Activated CD8-positive, alpha-beta T cell treated with anti-CD3 and anti-CD28 coated beads, Interleukin-2, amount 10 ng/mL, durations not matched to agents 7 days and 5 days (primary cell): ENCODE results near the gene RFX1. TPM values are rescaled to one million over a fixed set of nuclear protein-coding genes. Genes with fewer than 3 reads are reported as not detected.
"Not testable (repeated sequence)": the region's sequence is repeated elsewhere in the genome, so short reads cannot be mapped to it uniquely, and the experiment has no call there.

Experiments
- ATAC-seq: fragments of 150-1000 bp; cut with Tn5 transposase; one replicate; pipeline ENCODE4 v1.10.0; 2021; ENCODE audit warnings: moderate library complexity
- CTCF ChIA-PET: fragments of 350-600 bp; sonication (Branson Sonifier 250); formaldehyde crosslinking; loops from one replicate; lab custom pipeline; 2021; ENCODE audit warnings: antibody characterized with exemption; lab: Charles Lee
- POLR2A ChIA-PET: fragments of 350-600 bp; sonication (Branson Sonifier 250); formaldehyde crosslinking; loops from one replicate; lab custom pipeline; 2021; ENCODE audit warnings: antibody characterized with exemption; lab: Charles Lee
- DNase-seq: peaks from one replicate; pipeline ENCODE4 v3.0.0-alpha.2; 2020
- H3K27ac Mint-ChIP-seq: one replicate; pipeline ENCODE4 v1.8.0; 2021; ENCODE audit warnings: mild to moderate bottlenecking, mixed read lengths
- H3K27me3 Mint-ChIP-seq: one replicate; pipeline ENCODE4 v1.8.0; 2021; ENCODE audit warnings: low read depth, mixed read lengths
- H3K36me3 Mint-ChIP-seq: one replicate; pipeline ENCODE4 v1.8.0; 2021; ENCODE audit warnings: low read depth, mixed read lengths
- H3K4me1 Mint-ChIP-seq: one replicate; pipeline ENCODE4 v1.8.0; 2021; ENCODE audit warnings: low read depth, mixed read lengths
- H3K4me3 Mint-ChIP-seq: one replicate; pipeline ENCODE4 v1.8.0; 2021; ENCODE audit warnings: mild to moderate bottlenecking, mixed read lengths
- H3K9me3 Mint-ChIP-seq: one replicate; pipeline ENCODE4 v1.8.0; 2022; ENCODE audit warnings: mixed read lengths; ENCODE audit not compliant: insufficient read depth
- total RNA-seq, 2 experiments: library from RNA; stranded (reverse); gene quantifications; one replicate each; pipeline ENCODE4 v1.2.3, GENCODE V29; 2021

The RFX1 gene
- total RNA-seq, 2 experiments from 2014 or later, result 15.9 to 17.7 TPM

DNA sequence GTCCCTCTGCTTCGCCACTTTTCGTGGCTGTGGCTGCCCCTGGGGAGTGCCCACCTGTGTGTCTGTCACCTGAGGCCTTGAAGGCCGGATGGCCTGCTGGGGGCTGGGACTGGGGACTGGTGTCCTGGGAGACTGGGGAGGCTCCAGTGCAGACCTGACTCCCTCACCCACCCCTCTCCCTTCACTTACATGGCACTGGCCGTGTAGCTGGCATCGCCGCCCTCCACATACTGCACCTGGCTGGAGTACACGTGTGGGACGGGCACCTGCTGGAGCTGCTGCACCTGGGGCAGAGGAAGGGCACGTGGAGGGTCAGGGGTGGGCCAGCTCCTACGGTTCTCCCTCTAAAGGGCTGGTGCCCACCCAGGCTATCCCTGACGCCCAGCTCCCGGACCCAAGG, 28.3 kb downstream of the RFX1 start:
- no peaks in the 10 kb centered on the region for H3K9me3 Mint-ChIP-seq
- ATAC-seq (no peak), DNase-seq (no peak)
- no peak overlapping the region for H3K4me3 Mint-ChIP-seq
- H3K36me3 Mint-ChIP-seq, result peaks cover 31% of the 10 kb centered on the region
- H3K4me1 Mint-ChIP-seq, result peaks cover 51% of the 10 kb centered on the region
- H3K27ac Mint-ChIP-seq, result peak overlapping the region; percentile 55
- H3K27me3 Mint-ChIP-seq, result no peaks in the 10 kb centered on the region
- ChIA-PET POLR2A (interaction anchor here (0.8 to 1.6 kb wide), 2 partner anchors 29 to 54 kb away, joined by 3 to 5 read pairs; partner anchors contain the start of gene IL27RA), CTCF (interaction anchor here (0.9 to 1.0 kb wide), 3 partner anchors 54 to 94 kb away, joined by 3 to 4 read pairs (median 3); partner anchors contain the start of gene IL27RA)

DNA sequence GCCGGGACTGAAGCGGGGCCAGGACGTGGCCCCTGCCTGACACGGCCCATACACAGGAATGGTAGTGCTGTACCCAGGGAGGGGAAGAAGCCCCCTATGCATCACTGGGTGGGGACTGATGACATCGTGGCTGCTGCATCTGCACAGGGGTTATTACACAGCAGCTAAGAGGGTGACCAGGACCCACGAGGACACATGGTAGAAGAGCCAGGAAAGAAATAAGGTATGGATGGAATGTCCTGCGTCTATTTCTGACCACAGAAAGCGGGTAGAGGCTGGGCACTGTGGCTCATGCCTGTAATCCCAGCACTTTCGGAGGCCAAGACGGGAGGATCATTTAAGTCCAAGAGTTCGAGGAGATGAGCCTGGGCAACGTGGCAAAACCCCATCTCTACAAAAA, 29.7 kb downstream of the RFX1 start:
- ATAC-seq (no peak), DNase-seq (no peak)
- H3K4me3 Mint-ChIP-seq, result no peak overlapping the region
- CTCF ChIA-PET, result no interaction called here
- peaks cover 26% of the 10 kb centered on the region for H3K36me3 Mint-ChIP-seq
- no peaks in the 10 kb centered on the region for H3K9me3 Mint-ChIP-seq
- POLR2A ChIA-PET, result interaction anchor here (1.0 kb wide), 1 partner anchor 9 kb away, joined by 6 read pairs; no protein-coding TSS in a partner anchor
- peaks cover 37% of the 10 kb centered on the region for H3K4me1 Mint-ChIP-seq
- H3K27me3 Mint-ChIP-seq, result no peaks in the 10 kb centered on the region
- no peak overlapping the region for H3K27ac Mint-ChIP-seq

DNA sequence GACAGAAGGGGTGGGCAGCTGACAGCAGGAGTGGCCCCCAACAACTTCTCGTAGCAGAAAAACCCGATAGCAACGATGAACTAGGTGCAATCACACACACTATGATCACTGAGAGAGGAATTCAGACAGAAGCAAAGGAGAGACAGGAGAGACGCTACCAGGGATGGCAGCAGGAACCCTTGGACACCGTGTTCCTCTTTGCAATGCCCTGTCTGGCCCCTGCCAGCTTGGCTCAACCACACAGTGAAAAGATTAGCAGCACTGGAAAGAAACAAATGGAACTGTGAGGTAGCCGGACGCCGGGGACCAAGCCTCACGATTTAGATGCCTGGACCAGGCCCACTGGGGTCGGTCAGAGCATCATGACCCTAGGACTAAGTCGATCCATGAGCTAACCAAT, 30.2 kb downstream of the RFX1 start:
- POLR2A ChIA-PET, result interaction anchor here (0.9 to 1.0 kb wide), 2 partner anchors 10 to 29 kb away, joined by 4 to 6 read pairs; no protein-coding TSS in a partner anchor
- CTCF ChIA-PET, result no interaction called here
- no peaks in the 10 kb centered on the region for H3K9me3 Mint-ChIP-seq
- no peak overlapping the region for H3K27ac Mint-ChIP-seq
- peaks cover 23% of the 10 kb centered on the region for H3K36me3 Mint-ChIP-seq
- no peaks in the 10 kb centered on the region for H3K27me3 Mint-ChIP-seq
- peaks cover 31% of the 10 kb centered on the region for H3K4me1 Mint-ChIP-seq
- H3K4me3 Mint-ChIP-seq, result no peak overlapping the region
- ATAC-seq (no peak), DNase-seq (no peak)

DNA sequence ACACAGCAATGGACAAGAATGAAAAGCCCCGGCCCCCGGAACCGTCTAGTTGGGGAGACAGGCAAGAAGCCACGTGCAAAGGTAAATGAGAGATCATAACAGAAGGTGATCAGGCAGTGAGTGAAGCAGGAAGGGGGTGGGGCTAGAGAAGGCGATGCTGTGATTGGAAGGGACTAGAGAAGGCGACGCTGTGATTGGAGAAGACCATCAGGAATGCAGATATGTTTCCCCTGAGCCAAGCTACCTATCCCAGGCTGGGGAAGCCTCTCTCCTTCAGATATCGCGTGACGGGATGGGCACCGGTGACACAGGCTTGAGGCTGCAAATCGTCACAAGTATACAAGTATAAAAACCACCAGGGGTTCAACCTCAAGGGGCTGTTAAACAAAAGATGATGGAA, 32.0 kb downstream of the RFX1 start:
- Mint-ChIP-seq H3K4me1 (peaks cover 16% of the 10 kb centered on the region), H3K9me3 (no peaks in the 10 kb centered on the region), H3K27me3 (no peaks in the 10 kb centered on the region), H3K36me3 (peaks cover 28% of the 10 kb centered on the region), H3K27ac (peak overlapping the region; percentile 60), H3K4me3 (no peak overlapping the region)
- ChIA-PET POLR2A (interaction anchor here (0.9 kb wide), 1 partner anchor 21 kb away, joined by 3 read pairs; no protein-coding TSS in a partner anchor), CTCF (no interaction called here)
- ATAC-seq (peak; percentile 70), DNase-seq (peak; percentile 58)

DNA sequence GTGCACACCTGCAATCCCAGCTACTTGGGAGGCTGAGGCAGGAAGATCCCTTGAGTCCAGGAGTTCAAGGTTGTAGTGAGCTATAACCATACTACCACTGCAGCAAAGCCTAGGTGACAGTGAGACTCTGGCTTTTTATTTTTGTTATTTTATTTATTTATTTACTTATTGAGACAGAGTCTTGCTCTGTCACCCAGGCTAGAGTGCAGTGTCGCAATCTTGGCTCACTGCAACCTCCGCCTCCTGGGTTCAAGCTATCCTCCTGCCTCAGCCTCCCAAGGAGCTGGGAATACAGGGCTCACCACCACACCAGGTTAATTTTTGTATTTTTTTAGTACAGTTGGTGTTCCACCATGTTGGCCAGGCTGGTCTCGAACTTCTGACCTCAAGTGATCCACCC, 32.6 kb downstream of the RFX1 start:
- H3K27me3 Mint-ChIP-seq, H3K4me3 Mint-ChIP-seq, CTCF ChIA-PET, H3K9me3 Mint-ChIP-seq, ATAC-seq, H3K27ac Mint-ChIP-seq, DNase-seq: not testable (repeated sequence)
- POLR2A ChIA-PET, result interaction anchor here (0.8 to 1.2 kb wide), 3 partner anchors 20 to 62 kb away, joined by 3 to 4 read pairs (median 4); partner anchors contain the start of gene DCAF15
- Mint-ChIP-seq H3K4me1 (peaks cover 16% of the 10 kb centered on the region), H3K36me3 (peaks cover 30% of the 10 kb centered on the region)

DNA sequence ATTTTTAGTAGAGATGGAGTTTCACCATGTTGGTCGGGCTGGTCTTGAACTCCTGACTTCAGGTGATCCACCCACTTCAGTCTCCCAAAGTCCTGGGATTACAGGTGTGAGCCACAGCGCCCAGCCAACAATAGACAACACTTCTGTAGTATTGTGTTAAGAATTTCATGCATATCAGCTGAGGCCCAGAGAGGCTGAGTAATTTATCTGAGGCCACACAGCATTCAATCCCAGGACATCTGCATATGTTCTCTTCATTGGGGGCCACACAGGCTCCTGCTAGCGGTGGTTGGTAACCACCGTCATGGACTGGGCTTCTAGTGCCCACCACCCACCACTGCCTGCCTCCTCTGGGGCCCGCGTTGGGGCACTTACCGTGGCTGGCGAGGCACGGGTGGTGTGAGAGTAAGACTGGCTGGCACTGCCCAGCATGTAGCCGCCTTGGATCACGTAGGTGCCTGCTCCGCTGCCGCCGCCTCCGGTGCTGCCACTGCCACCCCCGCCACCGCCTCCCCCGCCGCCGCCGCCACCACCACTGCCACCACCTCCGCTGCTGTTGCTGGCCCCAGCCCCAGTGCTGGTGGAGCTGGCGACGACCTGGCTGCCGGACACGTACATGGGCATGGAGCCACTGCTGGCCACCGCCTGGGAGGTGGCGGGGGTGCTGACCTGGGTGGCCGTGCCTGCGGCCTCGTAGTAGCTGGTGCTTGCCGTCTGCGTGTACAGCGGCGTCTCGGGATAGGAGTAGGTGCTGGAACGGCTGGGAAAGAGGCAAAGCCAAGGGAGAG, 33.6 kb downstream of the RFX1 start:
- ChIA-PET CTCF (no interaction called here), POLR2A (interaction anchor here (1.2 kb wide), 1 partner anchor 20 kb away, joined by 4 read pairs; the partner anchor contains the start of gene DCAF15)
- H3K36me3 Mint-ChIP-seq, result peaks cover 30% of the 10 kb centered on the region
- no peak for DNase-seq
- H3K4me1 Mint-ChIP-seq, result peaks cover 12% of the 10 kb centered on the region
- ATAC-seq, result no peak
- no peak overlapping the region for H3K27ac Mint-ChIP-seq
- H3K9me3 Mint-ChIP-seq, result no peaks in the 10 kb centered on the region
- H3K4me3 Mint-ChIP-seq, result no peak overlapping the region
- H3K27me3 Mint-ChIP-seq, result no peaks in the 10 kb centered on the region

DNA sequence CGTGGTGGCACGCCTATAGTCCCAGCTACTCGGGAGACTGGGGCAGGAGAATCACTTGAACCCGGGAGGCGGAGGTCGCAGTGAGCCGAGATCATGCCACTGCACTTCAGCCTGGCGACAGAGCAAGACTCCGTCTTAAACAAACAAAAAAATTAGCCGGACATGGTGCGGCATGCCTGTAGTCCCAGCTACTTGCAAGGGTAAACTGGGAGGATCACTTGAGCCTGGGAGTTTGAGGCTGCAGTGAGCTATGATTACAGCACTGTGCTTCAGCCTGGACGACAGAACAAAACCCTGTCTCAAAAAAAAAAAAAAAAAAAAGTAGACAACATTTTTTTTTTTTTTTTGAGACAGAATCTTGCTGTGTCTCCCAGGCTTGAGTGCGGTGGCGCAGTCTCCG, 34.3 kb downstream of the RFX1 start:
- H3K27ac Mint-ChIP-seq, H3K4me3 Mint-ChIP-seq, ATAC-seq, H3K27me3 Mint-ChIP-seq, H3K9me3 Mint-ChIP-seq, DNase-seq, CTCF ChIA-PET, POLR2A ChIA-PET: not testable (repeated sequence)
- peaks cover 30% of the 10 kb centered on the region for H3K36me3 Mint-ChIP-seq
- peaks cover 12% of the 10 kb centered on the region for H3K4me1 Mint-ChIP-seq

DNA sequence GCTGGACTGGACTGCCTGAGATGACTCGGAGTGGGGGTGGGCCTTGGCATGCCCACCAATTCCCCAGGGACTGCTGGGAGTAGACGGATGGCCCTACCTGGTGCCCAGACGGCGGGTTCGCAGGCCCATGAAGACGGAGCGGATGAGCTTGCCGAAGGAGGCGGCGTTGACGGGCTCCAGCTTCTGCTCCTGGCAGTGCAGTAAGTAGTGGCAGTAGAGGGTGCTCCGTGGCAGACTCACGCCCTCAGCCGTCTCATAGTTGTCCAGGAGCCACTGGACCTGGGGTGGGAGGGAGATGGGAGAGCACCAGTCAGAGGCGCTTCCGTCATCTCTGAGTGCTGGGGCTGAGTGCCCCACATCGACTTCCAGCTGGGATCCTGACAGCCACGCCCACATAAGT, 36.2 kb downstream of the RFX1 start:
- ChIA-PET POLR2A (interaction anchor here (0.6 kb wide), 1 partner anchor 9 kb away, joined by 4 read pairs; no protein-coding TSS in a partner anchor), CTCF (no interaction called here)
- peaks cover 8% of the 10 kb centered on the region for H3K4me1 Mint-ChIP-seq
- H3K27me3 Mint-ChIP-seq, result no peaks in the 10 kb centered on the region
- H3K4me3 Mint-ChIP-seq, result no peak overlapping the region
- no peak for ATAC-seq
- peaks cover 30% of the 10 kb centered on the region for H3K36me3 Mint-ChIP-seq
- H3K27ac Mint-ChIP-seq, result no peak overlapping the region
- no peaks in the 10 kb centered on the region for H3K9me3 Mint-ChIP-seq
- no peak for DNase-seq

DNA sequence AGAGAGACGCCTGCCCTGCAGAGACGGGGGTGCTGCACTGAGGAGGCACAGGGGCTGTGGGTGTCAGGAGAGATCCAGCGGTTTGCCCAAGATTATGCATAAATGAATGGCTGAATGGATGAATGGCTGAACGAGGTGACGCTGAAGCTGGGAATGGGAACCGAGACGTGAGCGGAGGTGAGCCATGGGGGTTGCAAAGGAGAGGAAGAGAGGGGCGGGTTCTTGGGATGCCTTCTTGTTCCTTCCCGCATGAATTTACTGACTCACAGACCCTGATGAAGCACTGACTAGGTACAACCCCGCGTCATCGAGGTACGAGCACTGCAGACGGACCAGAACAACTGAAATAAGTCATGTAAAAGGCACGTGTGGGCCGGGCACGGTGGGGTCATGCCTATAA, 37.1 kb downstream of the RFX1 start:
- DNase-seq (no peak), ATAC-seq (no peak)
- peaks cover 2% of the 10 kb centered on the region for H3K4me1 Mint-ChIP-seq
- no peak overlapping the region for H3K27ac Mint-ChIP-seq
- no peak overlapping the region for H3K4me3 Mint-ChIP-seq
- ChIA-PET CTCF (no interaction called here), POLR2A (no interaction called here)
- H3K9me3 Mint-ChIP-seq, result no peaks in the 10 kb centered on the region
- H3K27me3 Mint-ChIP-seq, result no peaks in the 10 kb centered on the region
- H3K36me3 Mint-ChIP-seq, result peaks cover 28% of the 10 kb centered on the region

DNA sequence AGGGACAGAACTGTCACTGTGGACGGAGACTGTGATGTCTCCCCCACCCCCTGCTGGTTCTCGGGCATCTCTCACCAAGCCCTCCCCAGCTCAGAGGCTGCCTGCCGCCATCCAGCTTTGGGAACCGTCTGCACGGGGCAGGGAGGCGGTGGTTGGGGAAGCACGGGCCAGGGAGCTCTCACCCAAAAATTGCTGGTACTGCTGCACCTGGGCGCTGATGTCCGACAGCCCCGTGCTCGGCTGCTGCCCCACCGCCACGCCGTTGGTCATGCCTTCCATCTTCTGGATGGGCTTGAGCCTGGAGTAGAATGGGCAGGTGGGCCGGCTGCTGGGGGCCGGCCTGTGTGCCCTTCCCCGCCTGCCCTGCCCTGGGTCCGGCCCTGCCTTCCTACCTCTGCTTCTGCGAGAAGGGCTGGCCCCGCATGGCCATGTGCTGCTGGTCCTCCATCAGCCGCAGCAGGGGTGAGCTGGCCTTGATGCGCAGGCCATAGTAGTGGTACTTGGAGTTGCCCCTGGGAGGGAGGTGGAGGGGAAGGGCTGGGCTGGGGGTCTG, 37.7 kb downstream of the RFX1 start:
- no peak for DNase-seq
- POLR2A ChIA-PET, result interaction anchor here (0.7 kb wide), 1 partner anchor 15 kb away, joined by 3 read pairs; no protein-coding TSS in a partner anchor
- CTCF ChIA-PET, result no interaction called here

DNA sequence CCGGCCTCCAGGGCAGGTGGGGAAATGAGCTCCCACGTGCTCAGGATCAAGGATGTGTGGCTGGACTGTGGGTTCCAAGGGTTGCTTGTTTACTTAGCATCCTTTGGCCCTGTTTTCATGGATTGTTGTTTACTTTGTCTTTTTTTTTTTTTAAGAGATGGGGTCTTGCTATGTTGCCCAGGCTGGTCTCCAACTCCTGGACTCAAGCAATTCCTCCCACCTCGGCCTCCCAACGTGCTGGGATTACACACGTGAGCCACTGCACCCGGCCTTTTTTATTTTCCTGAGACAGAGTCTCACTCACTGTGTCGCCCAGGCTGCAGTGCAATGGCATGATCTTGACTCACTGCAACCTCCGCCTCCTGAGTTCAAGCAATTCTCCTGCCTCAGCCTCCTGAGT, 38.9 kb downstream of the RFX1 start:
- CTCF ChIA-PET, H3K27ac Mint-ChIP-seq, POLR2A ChIA-PET, H3K27me3 Mint-ChIP-seq, H3K9me3 Mint-ChIP-seq, H3K4me1 Mint-ChIP-seq, DNase-seq, ATAC-seq, H3K4me3 Mint-ChIP-seq: not testable (repeated sequence)
- H3K36me3 Mint-ChIP-seq, result peaks cover 20% of the 10 kb centered on the region

More for the DNA sequence above, 37.7 kb downstream of the RFX1 start:
- no peak overlapping the region for H3K27ac Mint-ChIP-seq
- no peak overlapping the region for H3K4me3 Mint-ChIP-seq
- no peaks in the 10 kb centered on the region for H3K27me3 Mint-ChIP-seq
- H3K36me3 Mint-ChIP-seq, result peaks cover 26% of the 10 kb centered on the region
- no peaks in the 10 kb centered on the region for H3K4me1 Mint-ChIP-seq
- H3K9me3 Mint-ChIP-seq, result no peaks in the 10 kb centered on the region
- ATAC-seq, result no peak

DNA sequence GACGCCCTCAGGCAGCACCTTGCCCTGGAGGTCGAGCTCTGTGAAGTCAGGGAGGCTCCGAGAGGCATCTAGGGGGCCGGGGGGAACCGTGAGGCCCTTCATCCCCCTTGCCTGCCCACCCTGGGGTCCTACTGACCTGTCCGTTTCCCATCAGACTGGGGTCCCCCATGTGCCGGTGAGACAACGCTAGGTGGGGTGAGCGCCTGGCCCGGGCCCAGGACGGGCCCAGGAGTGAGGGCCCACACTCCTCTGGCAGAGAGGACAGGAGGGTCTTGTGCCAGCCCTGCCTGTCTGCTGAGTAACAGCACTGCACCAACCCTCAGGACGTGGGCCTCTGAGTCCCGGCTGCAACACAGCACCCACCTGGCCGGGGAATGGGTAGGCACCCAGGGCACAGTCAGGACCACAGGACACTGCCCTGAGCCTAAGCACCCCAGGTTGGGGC, 39.4 kb downstream of the RFX1 start:
- peaks cover 20% of the 10 kb centered on the region for H3K36me3 Mint-ChIP-seq
- DNase-seq (no peak), ATAC-seq (peak; percentile 10)
- H3K4me3 Mint-ChIP-seq, result no peak overlapping the region
- H3K27me3 Mint-ChIP-seq, result no peaks in the 10 kb centered on the region
- ChIA-PET POLR2A (no interaction called here), CTCF (no interaction called here)
- H3K27ac Mint-ChIP-seq, result no peak overlapping the region
- H3K9me3 Mint-ChIP-seq, result no peaks in the 10 kb centered on the region
- no peaks in the 10 kb centered on the region for H3K4me1 Mint-ChIP-seq
